A673 (cell line): Measurements from ENCODE around the gene ZNF213. TPM values are rescaled to one million over a fixed set of nuclear protein-coding genes. Genes with fewer than 3 reads are reported as not detected.

Experiments
- BruUV-seq: library from RNA; stranded (reverse); fragments of 400-500 nt; replicated peaks from 2 replicates; lab custom pipeline; 2021; lab: Mats Ljungman, UMichigan
- CTCF ChIA-PET: fragments of 300-600 bp; sonication (Branson Sonifier 250); formaldehyde crosslinking; loops from one replicate; lab custom pipeline; 2022; ENCODE audit warnings: antibody characterized with exemption; lab: Charles Lee
- POLR2A ChIA-PET: fragments of 300-600 bp; sonication (Branson Sonifier 250); formaldehyde crosslinking; loops from one replicate; lab custom pipeline; 2022; ENCODE audit warnings: antibody characterized with exemption; ENCODE audit not compliant: low non-redundant PET; lab: Charles Lee
- DNase-seq: peaks from one replicate; pipeline ENCODE4 v3.0.0-alpha.2; 2015; ENCODE audit warnings: low spot score
- H3K27ac ChIP-seq: fragments of 200-600 bp; sonication (generic); 2 replicates; pipeline ENCODE4 v1.5.1; 2016; ENCODE audit warnings: mixed run types, low read depth, mild to moderate bottlenecking, mixed read lengths, antibody characterized with exemption, low read length; ENCODE audit not compliant: poor library complexity, severe bottlenecking
- H3K27me3 ChIP-seq: fragments of 200-600 bp; sonication (generic); replicated peaks from 2 replicates; pipeline ENCODE4 v1.6.1; 2017; ENCODE audit warnings: mixed run types, low read depth, mild to moderate bottlenecking, mixed read lengths, antibody characterized with exemption, low read length; ENCODE audit not compliant: insufficient read depth, poor library complexity
- H3K36me3 ChIP-seq: fragments of 200-600 bp; sonication (generic); 2 replicates; pipeline ENCODE4 v1.6.1; 2016; ENCODE audit warnings: mixed run types, mild to moderate bottlenecking, mixed read lengths, antibody characterized with exemption, low read length; ENCODE audit not compliant: insufficient read depth, poor library complexity, severe bottlenecking
- H3K4me1 ChIP-seq: fragments of 200-600 bp; sonication (generic); 2 replicates; pipeline ENCODE4 v1.6.1; 2017; ENCODE audit warnings: mixed run types, mild to moderate bottlenecking, mixed read lengths, antibody characterized with exemption, low read length; ENCODE audit not compliant: insufficient read depth, poor library complexity, severe bottlenecking
- H3K4me3 ChIP-seq: fragments of 200-600 bp; sonication (generic); 2 replicates; pipeline ENCODE4 v1.5.1; 2016; ENCODE audit warnings: low read depth, mixed run types, mild to moderate bottlenecking, mixed read lengths, low read length; ENCODE audit not compliant: poor library complexity, severe bottlenecking
- H3K9me3 ChIP-seq: fragments of 200-600 bp; sonication (generic); 2 replicates; pipeline ENCODE4 v1.6.1; 2016; ENCODE audit warnings: mixed run types, low read depth, mild to moderate bottlenecking, mixed read lengths, antibody characterized with exemption, low read length; ENCODE audit not compliant: poor library complexity, severe bottlenecking
- CTCF ChIP-seq: fragments of 300-800, 200-600 bp; sonication (generic); conservative IDR thresholded peaks from 2 replicates; pipeline ENCODE4 v1.5.1; 2017; ENCODE audit warnings: low read depth, mild to moderate bottlenecking, antibody characterized with exemption, low read length, moderate library complexity, mixed read lengths
- EZH2 ChIP-seq: fragments of 200-600 bp; sonication (generic); IDR thresholded peaks from 2 replicates; pipeline ENCODE4 v1.6.1; 2017; ENCODE audit warnings: borderline replicate concordance, low read depth, mild to moderate bottlenecking, mixed read lengths, antibody characterized with exemption, low read length; ENCODE audit not compliant: poor library complexity, severe bottlenecking
- intact Hi-C: fragments of 100-400 bp; cut with micrococcal nuclease; formaldehyde crosslinking; loops from one replicate; pipeline ENCODE4 v1.10.0; 2022; ENCODE audit not compliant: unreplicated experiment
- total RNA-seq: library from RNA; stranded (reverse); gene quantifications from 2 replicates; pipeline ENCODE4 v1.2.3, GENCODE V29; 2021

Gene ZNF213
- total RNA-seq, 1 experiment from 2014 or later, result 16.0 TPM

- no peaks in the 10 kb centered on the region for H3K27me3 ChIP-seq
- ChIA-PET POLR2A (no interaction called here), CTCF (interaction anchor here (0.6 kb wide), 1 partner anchor 722 kb away, joined by 5 read pairs; no protein-coding TSS in a partner anchor)
- H3K27ac ChIP-seq, result no peak overlapping the region
- TF ChIP-seq EZH2, result no peak
- 0 out of 2 replicates have a peak, but pooled peaks have one; percentile 15 for TF ChIP-seq CTCF
- H3K9me3 ChIP-seq, result no peaks in the 10 kb centered on the region
- DNase-seq, result peak; percentile 88
- H3K4me1 ChIP-seq, result no peaks in the 10 kb centered on the region
- peak overlapping the region; percentile 61 for H3K4me3 ChIP-seq
- H3K36me3 ChIP-seq, result no peaks in the 10 kb centered on the region
- BruUV-seq, result no TSS peak
- intact Hi-C loops, result no loop called here
These were observed 48.0 kb downstream of the ZNF213 start for GRCh38 chr16:3182608-3183444.

- Histone ChIP-seq H3K4me1 (no peaks in the 10 kb centered on the region), H3K36me3 (no peaks in the 10 kb centered on the region), H3K27me3 (no peaks in the 10 kb centered on the region), H3K9me3 (no peaks in the 10 kb centered on the region), H3K4me3 (peak overlapping the region; percentile 61), H3K27ac (no peak overlapping the region)
- no peak for DNase-seq
- no TSS peak for BruUV-seq
- ChIA-PET CTCF (no interaction called here), POLR2A (interaction anchor here (0.7 kb wide), 1 partner anchor 33 kb away, joined by 3 read pairs; no protein-coding TSS in a partner anchor)
- intact Hi-C loops, result no loop called here
- TF ChIP-seq CTCF, result 0 out of 2 replicates have a peak, but pooled peaks have one; percentile 1
- no peak for TF ChIP-seq EZH2
These were observed 48.8 kb downstream of the ZNF213 start for GRCh38 chr16:3183445-3184139.

- CTCF ChIA-PET, result no interaction called here
- DNase-seq, result no peak
- no peak overlapping the region for H3K27ac ChIP-seq
- intact Hi-C loops, result no loop called here
- H3K27me3 ChIP-seq, result no peaks in the 10 kb centered on the region
- TF ChIP-seq EZH2 (no peak), CTCF (no peak)
- no TSS peak for BruUV-seq
- POLR2A ChIA-PET, result no interaction called here
- H3K4me1 ChIP-seq, result peaks cover 16% of the 10 kb centered on the region
- H3K4me3 ChIP-seq, result peak overlapping the region; percentile 75
- no peaks in the 10 kb centered on the region for H3K9me3 ChIP-seq
- no peaks in the 10 kb centered on the region for H3K36me3 ChIP-seq
These were observed 52.3 kb downstream of the ZNF213 start for GRCh38 chr16:3186946-3187690.
